HepG2 (cell line): Measurements from ENCODE around the gene TMEM217. TPM values are rescaled to one million over a fixed set of nuclear protein-coding genes. Genes with fewer than 3 reads are reported as not detected.

Experiments used
- AHDC1 ChIP-seq: sonication (generic); formaldehyde crosslinking; IDR thresholded peaks from 2 replicates; pipeline ENCODE4 v1.5.1; 2020; ENCODE audit warnings: mild to moderate bottlenecking, missing genetic modification reagents, borderline replicate concordance
- FOSL1 ChIP-seq: sonication (generic); formaldehyde crosslinking; IDR thresholded peaks from 2 replicates; pipeline ENCODE4 v1.9.0; 2021; ENCODE audit warnings: missing genetic modification reagents, borderline replicate concordance
- FOSL2 ChIP-seq: sonication (generic); formaldehyde crosslinking; IDR thresholded peaks from 2 replicates; pipeline ENCODE4 v1.4.0; 2020; ENCODE audit warnings: missing genetic modification reagents
- HNRNPK ChIP-seq: fragments of 200-400 bp; formaldehyde crosslinking; IDR thresholded peaks from 2 replicates; pipeline ENCODE4 v1.6.1; 2018; ENCODE audit warnings: low read length, low read depth, moderate library complexity, mild to moderate bottlenecking; ENCODE audit not compliant: poor library complexity, severe bottlenecking
- JUN ChIP-seq: sonication (generic); formaldehyde crosslinking; IDR thresholded peaks from 2 replicates; pipeline ENCODE4 v1.4.0; 2020; ENCODE audit warnings: mild to moderate bottlenecking, missing genetic modification reagents
- NR2F1 ChIP-seq, 2 experiments: fragments of 450-650 bp in 1 of 2; formaldehyde crosslinking in 1 of 2; IDR thresholded peaks; 2 replicates each; pipeline versions ENCODE4 v1.5.0 to v1.6.1; 2016 to 2020; ENCODE audit warnings: mild to moderate bottlenecking in 1 of 2, missing compliant biosample characterization in 1 of 2, missing genetic modification reagents in 1 of 2, moderate library complexity in 1 of 2
- PAXIP1 ChIP-seq: sonication (generic); formaldehyde crosslinking; conservative IDR thresholded peaks from 2 replicates; pipeline ENCODE4 v1.4.0; 2020; ENCODE audit warnings: mild to moderate bottlenecking, missing genetic modification reagents, moderate library complexity
- PLRG1 ChIP-seq: fragments of 450-650 bp; conservative IDR thresholded peaks from 2 replicates; pipeline ENCODE4 v1.6.1; 2016
- RXRB ChIP-seq: IDR thresholded peaks from 2 replicates; pipeline ENCODE4 v1.6.1; 2016; ENCODE audit warnings: borderline replicate concordance, missing genetic modification reagents, missing compliant biosample characterization
- TBX2 ChIP-seq: sonication (generic); formaldehyde crosslinking; IDR thresholded peaks from 2 replicates; pipeline ENCODE4 v1.5.0; 2020; ENCODE audit warnings: missing genetic modification reagents, mild to moderate bottlenecking, borderline replicate concordance
- THRA ChIP-seq: sonication (generic); formaldehyde crosslinking; IDR thresholded peaks from 2 replicates; pipeline ENCODE4 v1.4.0; 2020; ENCODE audit warnings: missing genetic modification reagents, borderline replicate concordance
- TP53 ChIP-seq: sonication (generic); formaldehyde crosslinking; conservative IDR thresholded peaks from 2 replicates; pipeline ENCODE4 v1.4.0; 2020; ENCODE audit warnings: missing genetic modification reagents
- ZFX ChIP-seq: sonication (generic); formaldehyde crosslinking; IDR thresholded peaks from 2 replicates; pipeline ENCODE4 v1.4.0; 2020; ENCODE audit warnings: mild to moderate bottlenecking, low read depth, missing genetic modification reagents, moderate library complexity
- ZNF10 ChIP-seq: sonication (generic); formaldehyde crosslinking; IDR thresholded peaks from 2 replicates; pipeline ENCODE4 v1.4.0; 2020; ENCODE audit warnings: mild to moderate bottlenecking, low read depth, missing genetic modification reagents, borderline replicate concordance
- ZNF282 ChIP-seq: fragments of 450-650 bp; IDR thresholded peaks from 2 replicates; pipeline ENCODE4 v1.6.1; 2018; ENCODE audit not compliant: partially characterized antibody
- ZNF317 ChIP-seq: sonication (generic); formaldehyde crosslinking; IDR thresholded peaks from 2 replicates; pipeline ENCODE4 v1.5.0; 2020; ENCODE audit warnings: mild to moderate bottlenecking, missing genetic modification reagents
- polyA plus RNA-seq, 8 experiments: library from polyadenylated mRNA; depleted of rRNA in 3 of 8; stranded (reverse) in 7 of 8; unstranded in 1 of 8; fragments of >200 nt; fragmentation: Illumina TruSeq in 4 of 8; extraction: Trizol in 4 of 8; gene quantifications; 2 replicates each; pipeline versions ENCODE4 v1.2.1 to v1.2.3, GENCODE V29; 2011 to 2016; ENCODE audit warnings: low read depth in 4 of 8, missing spikeins in 1 of 8, mixed read lengths in 1 of 8; ENCODE audit not compliant: insufficient read depth in 1 of 8
- total RNA-seq, 5 experiments: library from RNA; depleted of rRNA; stranded (reverse); fragments of >200 nt; fragmentation: Illumina TruSeq; extraction: Trizol; gene quantifications; 2 replicates each; pipeline ENCODE4 v1.2.3, GENCODE V29; 2016; ENCODE audit warnings: low read depth in 1 of 5
- TF ChIP-seq, protein P1 (sequence below): sonication (generic); formaldehyde crosslinking; IDR thresholded peaks from 2 replicates; pipeline ENCODE4 v1.4.0; 2020; ENCODE audit warnings: missing genetic modification reagents

Gene TMEM217
- total and polyA plus RNA-seq, 2 of the 13 experiments (the other 11 are each of a cell fraction or from before 2014, with no cell fraction given): 2.3 to 3.4 TPM

GRCh38 chr6:37204014-37204751 is 53.8 kb downstream of the TMEM217 start (continued):
- TF ChIP-seq AHDC1: peak; percentile 62; the same call in 1 of the 2 replicates
- TF ChIP-seq JUN (CRISPR knock-in tag): peak; percentile 83
- TF ChIP-seq, protein P1, sequence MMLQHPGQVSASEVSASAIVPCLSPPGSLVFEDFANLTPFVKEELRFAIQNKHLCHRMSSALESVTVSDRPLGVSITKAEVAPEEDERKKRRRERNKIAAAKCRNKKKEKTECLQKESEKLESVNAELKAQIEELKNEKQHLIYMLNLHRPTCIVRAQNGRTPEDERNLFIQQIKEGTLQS: peak; percentile 70; the same call in 1 of the 2 replicates
- peak; percentile 77; the same call in 1 of the 2 replicates for TF ChIP-seq FOSL1 (CRISPR knock-in tag)
- peak; percentile 95; the same call in 1 of the 2 replicates for TF ChIP-seq PLRG1
- TF ChIP-seq ZNF10: no peak
- TF ChIP-seq RXRB (CRISPR knock-in tag): peak; percentile 74
- peak; percentile 26; the same call in 1 of the 2 replicates for TF ChIP-seq ZNF317 (CRISPR knock-in tag)
- TF ChIP-seq TBX2 (CRISPR knock-in tag): peak; percentile 62
- TF ChIP-seq THRA (CRISPR knock-in tag): peak; percentile 43; the same call in 1 of the 2 replicates
- peak; percentile 57 for TF ChIP-seq PAXIP1 (CRISPR knock-in tag)
- no peak for TF ChIP-seq HNRNPK
- peak; percentile 7 to 85; a peak in 2 of 4 replicates for TF ChIP-seq NR2F1 (CRISPR knock-in tag; IDR thresholded peaks at IDR 0.05)
- TF ChIP-seq FOSL2 (CRISPR knock-in tag): peak; percentile 96
- TF ChIP-seq ZFX (CRISPR knock-in tag): peak; percentile 43; the same call in 1 of the 2 replicates
- peak; percentile 89 for TF ChIP-seq ZNF282
- no peak for TF ChIP-seq TP53
